Nephron progenitor cell (in vitro differentiated cells): ENCODE results near the gene ANKRD28.

Source experiments
- DNase-seq: peaks from one replicate; pipeline ENCODE4 v3.0.0; 2021
- H3K27ac Mint-ChIP-seq: 2 replicates; pipeline ENCODE4 v1.8.0; 2021; ENCODE audit warnings: mild to moderate bottlenecking, moderate library complexity, mixed read lengths
- H3K27me3 Mint-ChIP-seq: 2 replicates; pipeline ENCODE4 v1.8.0; 2021; ENCODE audit warnings: mild to moderate bottlenecking, low read depth, mixed read lengths; ENCODE audit not compliant: poor library complexity
- H3K36me3 Mint-ChIP-seq: 2 replicates; pipeline ENCODE4 v1.8.0; 2021; ENCODE audit warnings: low read depth, mixed read lengths
- H3K4me1 Mint-ChIP-seq: 2 replicates; pipeline ENCODE4 v1.8.0; 2021; ENCODE audit warnings: mixed read lengths
- H3K4me3 Mint-ChIP-seq: 2 replicates; pipeline ENCODE4 v1.8.0; 2021; ENCODE audit warnings: mild to moderate bottlenecking, moderate library complexity, mixed read lengths
- H3K9me3 Mint-ChIP-seq: 2 replicates; pipeline ENCODE4 v1.8.0; 2021; ENCODE audit warnings: mild to moderate bottlenecking, moderate library complexity, mixed read lengths
- CTCF ChIP-seq: fragments of 200-600 bp; sonication (generic); IDR thresholded peaks from 2 replicates; pipeline ENCODE4 v1.5.0; 2021; ENCODE audit warnings: antibody characterized with exemption

The ANKRD28 gene

DNA sequence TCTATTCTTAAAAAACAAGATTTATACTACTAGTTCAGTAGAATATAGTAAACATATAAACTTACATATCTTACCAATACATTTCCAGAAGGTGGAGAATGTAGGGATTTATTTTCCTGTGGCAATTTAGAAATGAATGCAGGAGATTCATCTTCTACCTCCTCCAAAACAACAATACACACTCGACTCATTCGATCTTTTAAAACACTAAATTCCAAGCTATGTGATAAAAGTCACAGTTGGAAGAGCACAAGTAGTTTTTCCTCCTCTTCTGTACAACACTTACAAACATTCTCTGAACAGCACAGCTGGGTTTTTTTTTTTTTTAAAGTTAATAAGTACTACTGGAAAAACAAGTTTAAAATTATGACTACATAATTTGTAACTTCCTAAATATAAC lies 1.4 kb downstream of the ANKRD28 start:
- H3K27me3 Mint-ChIP-seq: no peaks in the 10 kb centered on the region
- H3K9me3 Mint-ChIP-seq: peaks cover 11% of the 10 kb centered on the region
- H3K4me3 Mint-ChIP-seq: peak overlapping the region; percentile 82
- DNase-seq: no peak
- no peak for TF ChIP-seq CTCF
- H3K4me1 Mint-ChIP-seq: peaks cover 61% of the 10 kb centered on the region
- peaks cover 24% of the 10 kb centered on the region for H3K36me3 Mint-ChIP-seq
- peak overlapping the region; percentile 99 for H3K27ac Mint-ChIP-seq

DNA sequence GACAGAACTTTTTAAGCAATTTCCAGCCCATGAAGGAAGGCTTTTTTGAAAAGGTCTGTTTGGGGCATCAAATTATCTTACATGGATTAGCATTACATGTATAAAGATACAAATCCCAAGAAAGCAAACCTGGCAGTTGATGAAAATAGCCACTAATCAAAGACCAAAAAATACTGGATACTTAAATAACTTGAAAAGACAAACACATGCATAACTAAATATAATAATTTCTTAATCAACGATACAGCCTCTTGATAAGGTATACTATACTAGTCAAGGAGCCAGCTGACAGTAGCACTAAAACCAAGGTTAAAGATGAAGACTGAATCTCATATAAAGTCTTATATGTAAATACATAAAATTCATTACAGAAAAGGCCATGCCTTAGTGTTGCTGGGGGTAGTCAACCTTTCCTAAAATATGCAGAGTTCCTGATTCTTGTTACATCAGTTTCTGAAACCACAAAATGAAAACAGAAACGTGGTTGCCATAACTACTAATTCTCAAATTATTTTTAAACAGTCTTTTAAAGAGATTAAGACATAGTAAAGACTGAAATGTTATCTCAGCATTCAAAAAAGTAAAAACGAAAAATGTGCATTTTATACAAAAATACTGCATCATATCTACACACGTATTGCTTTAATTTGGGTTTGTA lies 2.0 kb downstream of the ANKRD28 start:
- peak overlapping the region; percentile 82 for H3K4me3 Mint-ChIP-seq
- H3K27ac Mint-ChIP-seq: peak overlapping the region; percentile 99
- H3K36me3 Mint-ChIP-seq: peaks cover 30% of the 10 kb centered on the region
- no peak for TF ChIP-seq CTCF
- peaks cover 16% of the 10 kb centered on the region for H3K9me3 Mint-ChIP-seq
- H3K27me3 Mint-ChIP-seq: no peaks in the 10 kb centered on the region
- H3K4me1 Mint-ChIP-seq: peaks cover 61% of the 10 kb centered on the region
- DNase-seq: no peak

GRCh38 chr3:15794842-15795650 lies 2.7 kb downstream of the ANKRD28 start:
- TF ChIP-seq CTCF: no peak
- Mint-ChIP-seq H3K27ac (peak overlapping the region; percentile 99), H3K36me3 (peaks cover 37% of the 10 kb centered on the region), H3K9me3 (peaks cover 24% of the 10 kb centered on the region), H3K4me1 (peaks cover 56% of the 10 kb centered on the region), H3K4me3 (peak overlapping the region; percentile 82), H3K27me3 (no peaks in the 10 kb centered on the region)
- no peak for DNase-seq

GRCh38 chr3:15794303-15794771 lies 3.4 kb downstream of the ANKRD28 start:
- Mint-ChIP-seq H3K27ac (no peak overlapping the region), H3K4me3 (peak overlapping the region; percentile 19), H3K36me3 (peaks cover 44% of the 10 kb centered on the region), H3K9me3 (peaks cover 30% of the 10 kb centered on the region), H3K27me3 (no peaks in the 10 kb centered on the region), H3K4me1 (peaks cover 51% of the 10 kb centered on the region)
- no peak for DNase-seq
- TF ChIP-seq CTCF: no peak

DNA sequence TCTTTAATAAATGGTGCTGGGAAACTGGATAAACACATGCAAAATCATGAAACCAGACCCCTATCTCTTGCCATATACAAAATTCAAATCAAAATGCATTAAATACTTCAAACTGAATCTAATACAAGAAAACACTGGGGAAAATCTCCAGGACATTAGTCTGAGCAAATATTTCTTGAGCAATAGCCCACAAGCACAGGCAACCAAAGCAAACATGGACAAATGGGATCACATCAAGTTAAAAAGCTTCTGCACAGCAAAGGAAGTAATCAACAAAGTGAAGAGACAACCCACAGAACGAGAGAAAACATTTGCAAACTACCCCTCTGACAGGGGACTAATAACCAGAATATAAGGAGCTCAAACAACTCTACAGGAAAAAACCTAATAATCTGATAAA lies 6.3 kb downstream of the ANKRD28 start:
- no peak for TF ChIP-seq CTCF
- DNase-seq: no peak
- peaks cover 53% of the 10 kb centered on the region for H3K36me3 Mint-ChIP-seq
- H3K27me3 Mint-ChIP-seq: no peaks in the 10 kb centered on the region
- peaks cover 30% of the 10 kb centered on the region for H3K9me3 Mint-ChIP-seq
- H3K4me3 Mint-ChIP-seq: no peak overlapping the region
- peaks cover 24% of the 10 kb centered on the region for H3K4me1 Mint-ChIP-seq
- no peak overlapping the region for H3K27ac Mint-ChIP-seq
